Epithelial cell of esophagus (primary cell): ENCODE data around the gene RALGPS1.
A peak's percentile ranks its signal among the peaks of the same experiment; 100 is the strongest.

Experiments used
- DNase-seq: peaks from one replicate; pipeline ENCODE4 v3.0.0; 2010; ENCODE audit warnings: low read depth
- H3K4me3 ChIP-seq: 2 replicates; pipeline ENCODE4 v1.5.1; 2011; ENCODE audit warnings: mild to moderate bottlenecking, low read length, control low read depth
- CTCF ChIP-seq: IDR thresholded peaks from 2 replicates; pipeline ENCODE4 v1.5.1; 2011; ENCODE audit warnings: low read depth, mild to moderate bottlenecking, low read length, control low read depth, inconsistent platforms; ENCODE audit not compliant: insufficient read depth; ENCODE audit errors: missing control alignments

Gene RALGPS1

GRCh38 chr9:127128341-127129072 lies 213.9 kb downstream of the RALGPS1 start:
- no peak overlapping the region for H3K4me3 ChIP-seq
- DNase-seq: peak; percentile 86
- TF ChIP-seq CTCF: no peak

- H3K4me3 ChIP-seq: no peak overlapping the region
- DNase-seq: peak; percentile 41
- no peak for TF ChIP-seq CTCF
These were observed 214.6 kb downstream of the RALGPS1 start for GRCh38 chr9:127129073-127129717.

- no peak for DNase-seq
- TF ChIP-seq CTCF: no peak
- no peak overlapping the region for H3K4me3 ChIP-seq
These were observed 215.1 kb downstream of the RALGPS1 start for GRCh38 chr9:127129718-127130085.

- no peak for DNase-seq
- no peak overlapping the region for H3K4me3 ChIP-seq
- TF ChIP-seq CTCF: no peak
These were observed 215.7 kb downstream of the RALGPS1 start for GRCh38 chr9:127130235-127130634.

- peak; percentile 96 for DNase-seq
- no peak for TF ChIP-seq CTCF
- H3K4me3 ChIP-seq: no peak overlapping the region
These were observed 216.3 kb downstream of the RALGPS1 start for GRCh38 chr9:127130661-127131538.

GRCh38 chr9:127131871-127132270 lies 217.3 kb downstream of the RALGPS1 start:
- peak; percentile 56 for DNase-seq
- no peak for TF ChIP-seq CTCF

More at GRCh38 chr9:127131871-127132270, 217.3 kb downstream of the RALGPS1 start:
- no peak overlapping the region for H3K4me3 ChIP-seq
